IPS DF 4.7 (cell line): ENCODE results near the gene GJB3.
"Not testable (repeated sequence)": the region's sequence is repeated elsewhere in the genome, so short reads cannot be mapped to it uniquely, and the experiment has no call there.

Experiments
- DNase-seq: peaks from one replicate; pipeline ENCODE4 v3.0.0-alpha.2; 2013; ENCODE audit warnings: low spot score; ENCODE audit errors: extremely low read depth

Gene GJB3

GRCh38 chr1:34785231-34785874 lies 4.3 kb downstream of the GJB3 start:
- no peak for DNase-seq

- no peak for DNase-seq
Observed at GRCh38 chr1:34785875-34786470, 5.0 kb downstream of the GJB3 start.

- no peak for DNase-seq
Observed at GRCh38 chr1:34786521-34787325, 5.7 kb downstream of the GJB3 start.

GRCh38 chr1:34787461-34788420 lies 6.7 kb downstream of the GJB3 start:
- no peak for DNase-seq

GRCh38 chr1:34790985-34791384 lies 10.0 kb downstream of the GJB3 start:
- DNase-seq, result no peak

- no peak for DNase-seq
Observed at GRCh38 chr1:34792424-34792823, 11.4 kb downstream of the GJB3 start.

GRCh38 chr1:34792868-34793727 lies 12.1 kb downstream of the GJB3 start, which contains the start of gene GJA4:
TSS of gene GJA4 (plus strand) at chr1:34792999. CDS start at chr1:34794214, 1,215 bp downstream.
- DNase-seq, result no peak

GRCh38 chr1:34794001-34794789 lies 13.2 kb downstream of the GJB3 start:
- no peak for DNase-seq

GRCh38 chr1:34794790-34795180 lies 13.8 kb downstream of the GJB3 start:
- no peak for DNase-seq

GRCh38 chr1:34795916-34796315 lies 14.9 kb downstream of the GJB3 start:
- no peak for DNase-seq

GRCh38 chr1:34796990-34797389 lies 16.0 kb downstream of the GJB3 start:
- no peak for DNase-seq

GRCh38 chr1:34800214-34800613 lies 19.2 kb downstream of the GJB3 start:
- no peak for DNase-seq

GRCh38 chr1:34803770-34804169 lies 22.8 kb downstream of the GJB3 start:
- no peak for DNase-seq

GRCh38 chr1:34806396-34806795 lies 25.4 kb downstream of the GJB3 start:
- no peak for DNase-seq

- no peak for DNase-seq
Observed at GRCh38 chr1:34808051-34808810, 27.2 kb downstream of the GJB3 start.

GRCh38 chr1:34810781-34811180 lies 29.8 kb downstream of the GJB3 start:
- DNase-seq, result not testable (repeated sequence)

GRCh38 chr1:34816332-34816731 lies 35.3 kb downstream of the GJB3 start:
- DNase-seq, result no peak

GRCh38 chr1:34816778-34817177 lies 35.8 kb downstream of the GJB3 start:
- no peak for DNase-seq

- not testable (repeated sequence) for DNase-seq
Observed at GRCh38 chr1:34818862-34819261, 37.8 kb downstream of the GJB3 start.
